Rectal smooth muscle tissue (tissue), 1 donor: ENCODE measurements around the gene ENAM.
"Not testable (repeated sequence)": the region's sequence is repeated elsewhere in the genome, so short reads cannot be mapped to it uniquely, and the experiment has no call there.

Experiments
- H3K27ac ChIP-seq: one replicate; pipeline ENCODE4 v1.7.0; 2013; ENCODE audit warnings: low read depth, low read length, inconsistent platforms
- H3K27me3 ChIP-seq: one replicate; pipeline ENCODE4 v1.7.0; 2013; ENCODE audit warnings: low read length; ENCODE audit not compliant: control insufficient read depth, insufficient read depth
- H3K36me3 ChIP-seq: one replicate; pipeline ENCODE4 v1.7.0; 2013; ENCODE audit warnings: low read length; ENCODE audit not compliant: control insufficient read depth, insufficient read depth
- H3K4me1 ChIP-seq: one replicate; pipeline ENCODE4 v1.7.0; 2013; ENCODE audit warnings: low read length; ENCODE audit not compliant: control insufficient read depth, insufficient read depth
- H3K4me3 ChIP-seq: one replicate; pipeline ENCODE4 v1.7.0; 2013; ENCODE audit warnings: low read length
- H3K9ac ChIP-seq: one replicate; pipeline ENCODE4 v1.7.0; 2013; ENCODE audit warnings: low read length

ENAM gene

DNA sequence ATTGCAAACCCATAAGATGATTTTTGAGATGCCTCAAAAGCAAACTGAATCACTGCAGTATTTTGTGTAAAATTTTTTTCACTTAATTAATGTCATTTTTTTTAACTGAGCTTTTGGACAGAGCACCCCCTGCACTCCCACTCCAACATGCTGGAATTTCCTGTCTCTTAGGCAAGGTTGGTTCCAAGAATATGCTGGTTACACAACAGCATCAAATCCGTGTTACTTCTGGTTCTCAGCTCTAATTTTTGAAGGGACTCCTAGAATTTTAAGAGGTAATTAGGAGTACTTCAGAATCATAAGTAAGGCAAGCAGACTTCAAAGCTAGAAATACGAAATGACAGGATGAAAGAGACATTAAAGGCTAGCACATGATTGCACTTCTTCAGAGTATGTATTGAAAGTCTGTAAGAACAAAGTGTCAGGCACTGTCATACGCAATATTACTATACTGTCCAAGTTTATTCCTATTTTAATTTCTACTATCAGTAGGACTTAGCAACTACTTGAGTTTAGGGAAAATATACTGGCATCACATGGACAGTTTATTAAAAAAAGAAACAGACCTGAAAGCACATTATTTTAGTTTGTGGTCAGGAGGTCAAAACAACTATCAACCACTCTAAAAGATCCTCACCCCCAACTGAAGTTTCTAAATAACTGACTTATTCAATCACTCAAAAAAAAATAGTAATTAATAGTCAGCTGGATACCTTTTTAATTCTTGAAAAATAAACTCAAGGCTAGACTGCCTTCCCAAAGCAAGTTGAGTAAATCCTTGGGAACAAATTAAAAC, 39.4 kb downstream of the ENAM start:
- Histone ChIP-seq H3K4me3 (no peak overlapping the region), H3K27me3 (no peaks in the 10 kb centered on the region), H3K4me1 (no peaks in the 10 kb centered on the region), H3K27ac (no peak overlapping the region), H3K36me3 (no peaks in the 10 kb centered on the region), H3K9ac (no peak overlapping the region)

DNA sequence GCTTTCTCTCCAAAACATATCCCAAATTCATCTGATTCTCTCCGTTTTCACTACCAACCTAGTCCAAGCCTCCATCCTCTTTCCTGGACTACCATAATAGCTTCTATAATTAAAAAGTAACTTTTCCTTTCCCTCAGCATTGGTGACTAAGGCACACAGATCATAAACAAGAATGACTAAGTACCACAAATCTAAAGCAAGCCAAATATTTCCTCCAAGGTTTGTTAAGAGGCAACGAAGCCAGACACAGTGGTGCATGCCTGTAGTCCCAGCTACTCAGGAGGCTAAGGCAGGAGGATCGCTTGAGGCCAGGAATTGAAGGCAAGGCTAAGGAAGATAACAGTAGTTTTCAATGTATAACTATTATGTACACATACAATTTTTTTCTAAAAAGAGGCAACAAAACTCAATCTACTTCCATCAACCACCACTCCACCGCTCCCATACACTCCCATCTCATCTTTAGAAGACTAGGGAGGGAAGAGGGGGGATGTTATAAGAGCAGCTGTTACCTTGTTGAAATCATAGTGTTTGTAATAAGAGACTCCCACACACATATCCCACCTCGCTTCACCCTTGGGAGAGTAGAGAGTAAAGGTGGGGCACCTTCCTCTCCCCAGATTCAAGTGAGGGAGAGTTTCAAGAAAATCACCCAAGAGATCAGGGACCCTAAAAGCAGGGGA, 41.9 kb downstream of the ENAM start:
- H3K9ac ChIP-seq: no peak overlapping the region
- no peaks in the 10 kb centered on the region for H3K27me3 ChIP-seq
- no peaks in the 10 kb centered on the region for H3K36me3 ChIP-seq
- no peaks in the 10 kb centered on the region for H3K4me1 ChIP-seq
- H3K4me3 ChIP-seq: no peak overlapping the region
- no peak overlapping the region for H3K27ac ChIP-seq

- H3K27me3 ChIP-seq: no peaks in the 10 kb centered on the region
- H3K4me1 ChIP-seq: no peaks in the 10 kb centered on the region
- no peak overlapping the region for H3K9ac ChIP-seq
- no peak overlapping the region for H3K27ac ChIP-seq
- no peaks in the 10 kb centered on the region for H3K36me3 ChIP-seq
- H3K4me3 ChIP-seq: no peak overlapping the region
Observed at GRCh38 chr4:70671091-70671490, 42.5 kb downstream of the ENAM start.

- Histone ChIP-seq H3K36me3 (no peaks in the 10 kb centered on the region), H3K27me3 (no peaks in the 10 kb centered on the region), H3K4me1 (no peaks in the 10 kb centered on the region), H3K9ac (no peak overlapping the region), H3K4me3 (no peak overlapping the region), H3K27ac (no peak overlapping the region)
Observed at GRCh38 chr4:70674191-70674590, 45.6 kb downstream of the ENAM start.

DNA sequence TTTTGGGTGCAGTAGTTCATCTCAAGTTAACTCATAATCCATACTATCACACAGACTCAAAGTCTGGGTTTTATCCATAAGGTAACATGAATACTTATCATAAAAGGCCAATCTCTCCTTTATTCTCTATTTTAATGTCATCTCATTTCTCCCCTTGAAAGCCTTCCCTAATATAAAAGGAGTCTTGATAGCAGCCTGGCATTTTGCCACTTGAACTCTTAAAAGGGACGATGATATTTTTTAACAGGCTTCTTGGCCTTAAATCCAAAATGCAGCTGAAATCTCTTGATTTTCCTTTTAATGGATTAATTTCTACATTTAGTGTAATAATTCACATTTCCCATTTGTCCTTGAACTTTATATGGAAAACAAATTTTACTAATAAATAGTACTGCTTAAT, 46.2 kb downstream of the ENAM start:
- no peaks in the 10 kb centered on the region for H3K4me1 ChIP-seq
- no peak overlapping the region for H3K4me3 ChIP-seq
- no peaks in the 10 kb centered on the region for H3K27me3 ChIP-seq
- H3K9ac ChIP-seq: no peak overlapping the region
- no peak overlapping the region for H3K27ac ChIP-seq
- H3K36me3 ChIP-seq: no peaks in the 10 kb centered on the region

DNA sequence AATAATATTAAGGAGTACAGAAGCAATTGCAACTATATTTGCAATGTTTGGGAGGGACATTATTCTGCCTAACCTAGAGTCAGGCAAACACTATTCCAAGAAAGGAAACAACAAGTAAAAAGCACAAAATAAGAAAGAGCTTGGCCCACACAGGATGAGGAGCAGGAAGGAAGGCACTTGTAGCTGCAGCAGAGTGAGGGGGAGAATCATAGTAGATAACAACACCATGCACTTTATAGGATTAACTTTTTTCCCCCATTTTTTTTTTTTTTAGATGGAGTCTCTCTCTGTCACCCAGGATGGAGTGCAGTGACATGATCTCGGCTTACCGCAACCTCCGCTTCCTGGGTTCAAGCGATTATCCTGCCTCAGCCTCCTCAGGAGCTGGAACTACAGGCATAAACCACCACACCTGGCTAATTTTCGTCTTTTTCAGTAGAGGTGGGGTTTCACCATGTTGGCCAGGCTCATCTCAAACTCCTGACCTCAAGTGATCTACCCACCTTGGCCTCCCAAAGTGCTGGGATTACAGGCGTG, 48.1 kb downstream of the ENAM start:
- Histone ChIP-seq H3K9ac (no peak overlapping the region), H3K27ac (no peak overlapping the region), H3K4me3 (no peak overlapping the region), H3K27me3 (no peaks in the 10 kb centered on the region), H3K36me3 (no peaks in the 10 kb centered on the region), H3K4me1 (no peaks in the 10 kb centered on the region)

GRCh38 chr4:70678383-70678999, 49.9 kb downstream of the ENAM start:
- no peak overlapping the region for H3K27ac ChIP-seq
- no peaks in the 10 kb centered on the region for H3K27me3 ChIP-seq
- no peak overlapping the region for H3K4me3 ChIP-seq

DNA sequence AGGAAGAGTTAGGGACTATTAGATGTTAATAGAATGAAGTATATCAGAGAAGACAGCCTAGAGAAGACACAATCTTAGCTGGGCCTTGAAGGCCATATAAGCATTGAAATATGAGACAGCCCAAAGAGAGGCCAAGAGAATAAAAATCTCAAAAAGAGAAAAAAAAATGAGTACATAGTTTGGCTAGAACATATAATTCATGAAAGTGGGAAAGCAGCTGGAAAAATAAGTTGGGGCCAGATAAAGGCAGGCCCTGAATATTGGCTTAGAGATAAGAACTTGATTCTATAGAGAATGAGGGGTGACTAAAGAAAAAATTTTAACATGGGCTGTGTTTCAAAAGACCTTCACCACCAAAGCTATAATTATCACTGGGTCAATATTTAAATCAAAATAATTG, 52.4 kb downstream of the ENAM start:
- H3K36me3 ChIP-seq: no peaks in the 10 kb centered on the region
- no peaks in the 10 kb centered on the region for H3K4me1 ChIP-seq
- no peak overlapping the region for H3K4me3 ChIP-seq
- H3K9ac ChIP-seq: no peak overlapping the region
- no peaks in the 10 kb centered on the region for H3K27me3 ChIP-seq
- H3K27ac ChIP-seq: no peak overlapping the region

More at GRCh38 chr4:70678383-70678999, 49.9 kb downstream of the ENAM start:
- H3K4me1 ChIP-seq: no peaks in the 10 kb centered on the region
- no peaks in the 10 kb centered on the region for H3K36me3 ChIP-seq
- no peak overlapping the region for H3K9ac ChIP-seq

- H3K9ac ChIP-seq: no peak overlapping the region
- H3K27ac ChIP-seq: no peak overlapping the region
- no peaks in the 10 kb centered on the region for H3K36me3 ChIP-seq
- no peaks in the 10 kb centered on the region for H3K27me3 ChIP-seq
- no peak overlapping the region for H3K4me3 ChIP-seq
- no peaks in the 10 kb centered on the region for H3K4me1 ChIP-seq
Observed at GRCh38 chr4:70681704-70682103, 53.2 kb downstream of the ENAM start.

- H3K27me3 ChIP-seq, H3K4me3 ChIP-seq, H3K27ac ChIP-seq, H3K36me3 ChIP-seq, H3K4me1 ChIP-seq, H3K9ac ChIP-seq: not testable (repeated sequence)
Observed at GRCh38 chr4:70682142-70682541, 53.6 kb downstream of the ENAM start.

GRCh38 chr4:70687392-70687791, 58.8 kb downstream of the ENAM start:
- H3K27ac ChIP-seq: peak overlapping the region; percentile 94
- H3K4me3 ChIP-seq: peak overlapping the region; percentile 97
- H3K27me3 ChIP-seq: no peaks in the 10 kb centered on the region
- H3K4me1 ChIP-seq: peaks cover 14% of the 10 kb centered on the region
- peaks cover 2% of the 10 kb centered on the region for H3K36me3 ChIP-seq
- H3K9ac ChIP-seq: peak overlapping the region; percentile 93
